Thyroid gland (tissue), 4 donors: ENCODE data around the gene SLC11A2. TPM values are rescaled to one million over a fixed set of nuclear protein-coding genes. Genes with fewer than 3 reads are reported as not detected.
A peak's percentile ranks its signal among the peaks of the same experiment; 100 is the strongest.

Source experiments
- DNase-seq, 2 donors: peaks; one replicate each; pipeline ENCODE4 v3.0.0-alpha.2; 2019
- H3K27ac ChIP-seq, 3 donors: fragments of 200-600 bp; sonication (generic); 1 replicate in 2 of 3; 2 replicates in 1 of 3; pipeline ENCODE4 v1.5.1; 2016 to 2019; ENCODE audit warnings: mild to moderate bottlenecking in 1 of 3, moderate library complexity in 1 of 3
- H3K27me3 ChIP-seq: fragments of 200-600 bp; sonication (generic); one replicate; pipeline ENCODE4 v1.5.1; 2019
- H3K36me3 ChIP-seq, 2 donors: fragments of 200-600 bp; sonication (generic); one replicate each; pipeline ENCODE4 v1.5.1; 2016 to 2019
- H3K4me1 ChIP-seq, 2 donors: fragments of 200-600 bp; sonication (generic); one replicate each; pipeline ENCODE4 v1.5.1; 2017 to 2019
- H3K4me3 ChIP-seq, 3 donors: fragments of 200-600 bp; sonication (generic); replicated peaks in 1 of 3; 1 replicate in 2 of 3; 2 replicates in 1 of 3; pipeline ENCODE4 v1.5.1; 2016; ENCODE audit warnings: mild to moderate bottlenecking in 1 of 3
- H3K9me3 ChIP-seq: fragments of 200-600 bp; sonication (generic); one replicate; pipeline ENCODE4 v1.5.1; 2017
- POLR2A ChIP-seq, 2 donors: fragments of 450-650 bp; IDR thresholded peaks; one replicate each; pipeline ENCODE4 v1.6.1; 2017; ENCODE audit warnings: antibody characterized with exemption in 2 of 2, mild to moderate bottlenecking in 2 of 2, moderate library complexity in 1 of 2
- WGBS, 2 donors: methylation state at CpG; one replicate each; pipeline ENCODE4 v1.1.5; 2017; 5-methylcytosine and 5-hydroxymethylcytosine counted together
- intact Hi-C: fragments of 100-400 bp; cut with DNase I; formaldehyde crosslinking; loops from one replicate; pipeline ENCODE4 v1.15.1; 2023
- total RNA-seq, 4 donors: library from RNA; depleted of rRNA; stranded (reverse); fragments of >200 nt; gene quantifications; one replicate each; pipeline ENCODE4 v1.2.3, GENCODE V29; 2016
- TF ChIP-seq, protein P1 (sequence below), 6 experiments: fragments of 200-600 bp in 3 of 6; fragments of 450-650 bp in 3 of 6; sonication (generic) in 3 of 6; IDR thresholded peaks; one replicate each; pipeline ENCODE4 v1.5.1; 2016 to 2019; ENCODE audit warnings: antibody characterized with exemption in 6 of 6, mild to moderate bottlenecking in 2 of 6, inconsistent platforms in 1 of 6, moderate library complexity in 1 of 6

SLC11A2 gene
- total RNA-seq, 4 donors from 2014 or later = 100 to 163 (median 140) TPM

DNA sequence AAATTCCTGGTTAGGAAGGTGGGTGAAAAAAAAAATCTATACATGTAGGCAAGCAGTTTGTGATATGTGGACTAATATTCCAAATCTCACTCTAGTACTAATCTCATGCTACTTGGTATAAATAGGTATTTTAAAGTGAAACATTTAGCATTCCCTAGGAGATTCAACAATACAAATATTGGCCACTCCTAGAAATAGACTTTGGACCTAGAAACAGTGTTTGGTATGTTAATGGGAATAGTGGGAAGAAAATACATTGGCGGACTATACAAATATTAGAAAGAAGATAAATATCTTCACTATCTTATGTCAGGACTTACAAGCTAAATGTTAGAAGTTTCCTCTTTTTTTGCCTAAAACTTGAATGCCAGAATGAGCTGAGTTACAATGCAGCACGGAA lies 45.6 kb downstream of the SLC11A2 start:
- no peaks in the 10 kb centered on the region for H3K27me3 ChIP-seq
- H3K27ac ChIP-seq = peak overlapping the region in 2 of 3 donors; percentile 21 to 64
- H3K9me3 ChIP-seq = no peaks in the 10 kb centered on the region
- H3K4me3 ChIP-seq = no peak overlapping the region
- intact Hi-C loops = loop anchor here (5.0 kb wide), 1 partner anchor 53 kb away; a partner anchor contains a TSS
- no peak for DNase-seq
- TF ChIP-seq, protein P1, sequence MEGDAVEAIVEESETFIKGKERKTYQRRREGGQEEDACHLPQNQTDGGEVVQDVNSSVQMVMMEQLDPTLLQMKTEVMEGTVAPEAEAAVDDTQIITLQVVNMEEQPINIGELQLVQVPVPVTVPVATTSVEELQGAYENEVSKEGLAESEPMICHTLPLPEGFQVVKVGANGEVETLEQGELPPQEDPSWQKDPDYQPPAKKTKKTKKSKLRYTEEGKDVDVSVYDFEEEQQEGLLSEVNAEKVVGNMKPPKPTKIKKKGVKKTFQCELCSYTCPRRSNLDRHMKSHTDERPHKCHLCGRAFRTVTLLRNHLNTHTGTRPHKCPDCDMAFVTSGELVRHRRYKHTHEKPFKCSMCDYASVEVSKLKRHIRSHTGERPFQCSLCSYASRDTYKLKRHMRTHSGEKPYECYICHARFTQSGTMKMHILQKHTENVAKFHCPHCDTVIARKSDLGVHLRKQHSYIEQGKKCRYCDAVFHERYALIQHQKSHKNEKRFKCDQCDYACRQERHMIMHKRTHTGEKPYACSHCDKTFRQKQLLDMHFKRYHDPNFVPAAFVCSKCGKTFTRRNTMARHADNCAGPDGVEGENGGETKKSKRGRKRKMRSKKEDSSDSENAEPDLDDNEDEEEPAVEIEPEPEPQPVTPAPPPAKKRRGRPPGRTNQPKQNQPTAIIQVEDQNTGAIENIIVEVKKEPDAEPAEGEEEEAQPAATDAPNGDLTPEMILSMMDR (IDR thresholded peaks at IDR 0.05) = no peak
- no peak for TF ChIP-seq POLR2A (IDR thresholded peaks at IDR 0.05)
- 94 to 96% methylated on average over 2 of the region's 2 CpGs for WGBS, 2 donors
- H3K4me1 ChIP-seq = peaks cover 19 to 31% of the 10 kb centered on the region in 2 donors
- no peaks in the 10 kb centered on the region for H3K36me3 ChIP-seq

- Histone ChIP-seq H3K27me3 (no peaks in the 10 kb centered on the region), H3K4me1 (peaks cover 12 to 22% of the 10 kb centered on the region in 2 donors), H3K4me3 (no peak overlapping the region), H3K27ac (peak overlapping the region; percentile 37 to 64 (median 64)), H3K36me3 (no peaks in the 10 kb centered on the region), H3K9me3 (no peaks in the 10 kb centered on the region)
- TF ChIP-seq, protein P1 (IDR thresholded peaks at IDR 0.05) = no peak
- no peak for TF ChIP-seq POLR2A (IDR thresholded peaks at IDR 0.05)
- WGBS, 2 donors = 43 to 45% methylated on average over 6 of the region's 6 CpGs
- intact Hi-C loops = loop anchor here (5.0 kb wide), 1 partner anchor 52 kb away; a partner anchor contains a TSS
- peak; percentile 19 to 45 for DNase-seq
Measured at GRCh38 chr12:50979369-50980052, 46.7 kb downstream of the SLC11A2 start.

DNA sequence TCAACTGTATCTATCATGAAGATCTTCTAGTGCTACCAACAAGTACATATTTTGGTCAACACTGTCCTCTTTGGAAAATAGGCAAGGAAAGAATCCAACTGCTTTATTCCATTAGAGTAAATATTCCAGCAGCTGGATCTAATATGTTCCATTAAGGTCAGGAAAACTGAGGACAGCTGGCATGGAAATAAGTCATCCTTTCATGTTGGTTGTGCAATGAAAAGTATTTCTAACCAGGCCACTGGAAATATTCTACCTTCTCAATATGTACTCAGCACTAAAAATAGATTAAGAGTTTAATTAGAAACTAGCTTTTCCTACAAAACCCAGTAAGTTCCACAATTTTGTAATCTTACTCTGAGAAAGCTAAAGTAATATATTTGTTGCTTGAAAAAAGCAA lies 54.2 kb downstream of the SLC11A2 start:
- Histone ChIP-seq H3K9me3 (no peaks in the 10 kb centered on the region), H3K4me3 (no peak overlapping the region), H3K27me3 (no peaks in the 10 kb centered on the region), H3K27ac (no peak overlapping the region), H3K4me1 (no peaks in the 10 kb centered on the region), H3K36me3 (peaks cover 0 to 5% of the 10 kb centered on the region in 2 donors)
- TF ChIP-seq, protein P1 (IDR thresholded peaks at IDR 0.05) = no peak
- TF ChIP-seq POLR2A (IDR thresholded peaks at IDR 0.05) = no peak
- intact Hi-C loops = no loop called here
- no peak for DNase-seq

- intact Hi-C loops = no loop called here
- no peak for DNase-seq
- WGBS, 2 donors = 67 to 78% methylated on average over 1 of the region's 1 CpG
Measured at GRCh38 chr12:50964432-50964831, 61.8 kb downstream of the SLC11A2 start.

GRCh38 chr12:50961708-50962107 lies 64.5 kb downstream of the SLC11A2 start:
- Histone ChIP-seq H3K4me3 (no peak overlapping the region), H3K27ac (no peak overlapping the region), H3K4me1 (peaks cover 0 to 12% of the 10 kb centered on the region in 2 donors), H3K36me3 (no peaks in the 10 kb centered on the region), H3K27me3 (no peaks in the 10 kb centered on the region), H3K9me3 (no peaks in the 10 kb centered on the region)
- TF ChIP-seq POLR2A (IDR thresholded peaks at IDR 0.05) = no peak
- 96 to 99% methylated on average over 4 of the region's 4 CpGs for WGBS, 2 donors
- intact Hi-C loops = no loop called here
- DNase-seq = no peak

More at GRCh38 chr12:50964432-50964831, 61.8 kb downstream of the SLC11A2 start:
- Histone ChIP-seq H3K4me3 (no peak overlapping the region), H3K27me3 (no peaks in the 10 kb centered on the region), H3K9me3 (no peaks in the 10 kb centered on the region), H3K4me1 (peaks cover 0 to 9% of the 10 kb centered on the region in 2 donors), H3K27ac (no peak overlapping the region), H3K36me3 (no peaks in the 10 kb centered on the region)
- TF ChIP-seq POLR2A (IDR thresholded peaks at IDR 0.05) = no peak
- TF ChIP-seq, protein P1 (IDR thresholded peaks at IDR 0.05) = no peak
